Effector memory CD8-positive, alpha-beta T cell (primary cell): ENCODE results near the gene APOL2.

Source experiments
- ATAC-seq: fragments of 150-1000 bp; cut with Tn5 transposase; replicated peaks from 2 replicates; pipeline ENCODE4 v1.10.0; 2021; ENCODE audit warnings: mild to moderate bottlenecking, moderate library complexity
- DNase-seq, 3 experiments: peaks; one replicate each; pipeline ENCODE4 v3.0.0; 2021
- H3K27ac Mint-ChIP-seq, 2 donors: one replicate each; pipeline ENCODE4 v1.8.0; 2022; ENCODE audit warnings: mild to moderate bottlenecking in 2 of 2, mixed read lengths in 2 of 2, moderate library complexity in 2 of 2
- H3K27me3 Mint-ChIP-seq, 2 donors: one replicate each; pipeline ENCODE4 v1.8.0; 2022; ENCODE audit warnings: mixed read lengths in 2 of 2
- H3K36me3 Mint-ChIP-seq: one replicate; pipeline ENCODE4 v1.8.0; 2022; ENCODE audit warnings: mild to moderate bottlenecking, moderate library complexity, mixed read lengths; ENCODE audit not compliant: insufficient read depth
- H3K4me1 Mint-ChIP-seq, 2 donors: one replicate each; pipeline ENCODE4 v1.8.0; 2022; ENCODE audit warnings: low read depth in 2 of 2, mixed read lengths in 2 of 2
- H3K4me3 Mint-ChIP-seq, 2 donors: one replicate each; pipeline ENCODE4 v1.8.0; 2022; ENCODE audit warnings: mild to moderate bottlenecking in 2 of 2, mixed read lengths in 2 of 2, moderate library complexity in 2 of 2
- H3K9me3 Mint-ChIP-seq, 2 donors: one replicate each; pipeline ENCODE4 v1.8.0; 2022; ENCODE audit warnings: mixed read lengths in 2 of 2
- total RNA-seq, 9 experiments: gene quantifications; one replicate each; lab custom pipeline; 2026; lab: John Stamatoyannopoulos, UW

Gene APOL2
- 55.6 to 220 (median 95.2) reads per million in 9 experiments for total RNA-seq

GRCh38 chr22:36239401-36240171 lies at the start of gene APOL2:
Gene APOL2 (minus strand): TSS chr22:36239527. CDS start chr22:36233162, 6,365 bp downstream.
- DNase-seq (peak; percentile 76 to 83 (median 80)), ATAC-seq (peak; percentile 98)
- Mint-ChIP-seq H3K27ac (peak within 1 kb of the TSS; percentile 98 to 99), H3K9me3 (peaks cover 0 to 2% of the 10 kb centered on the region in 2 donors), H3K27me3 (no peaks in the 10 kb centered on the region), H3K36me3 (peaks cover 27% of the 10 kb centered on the region), H3K4me3 (peak within 1 kb of the TSS; percentile 97 to 99), H3K4me1 (peaks cover 47 to 51% of the 10 kb centered on the region in 2 donors)

DNA sequence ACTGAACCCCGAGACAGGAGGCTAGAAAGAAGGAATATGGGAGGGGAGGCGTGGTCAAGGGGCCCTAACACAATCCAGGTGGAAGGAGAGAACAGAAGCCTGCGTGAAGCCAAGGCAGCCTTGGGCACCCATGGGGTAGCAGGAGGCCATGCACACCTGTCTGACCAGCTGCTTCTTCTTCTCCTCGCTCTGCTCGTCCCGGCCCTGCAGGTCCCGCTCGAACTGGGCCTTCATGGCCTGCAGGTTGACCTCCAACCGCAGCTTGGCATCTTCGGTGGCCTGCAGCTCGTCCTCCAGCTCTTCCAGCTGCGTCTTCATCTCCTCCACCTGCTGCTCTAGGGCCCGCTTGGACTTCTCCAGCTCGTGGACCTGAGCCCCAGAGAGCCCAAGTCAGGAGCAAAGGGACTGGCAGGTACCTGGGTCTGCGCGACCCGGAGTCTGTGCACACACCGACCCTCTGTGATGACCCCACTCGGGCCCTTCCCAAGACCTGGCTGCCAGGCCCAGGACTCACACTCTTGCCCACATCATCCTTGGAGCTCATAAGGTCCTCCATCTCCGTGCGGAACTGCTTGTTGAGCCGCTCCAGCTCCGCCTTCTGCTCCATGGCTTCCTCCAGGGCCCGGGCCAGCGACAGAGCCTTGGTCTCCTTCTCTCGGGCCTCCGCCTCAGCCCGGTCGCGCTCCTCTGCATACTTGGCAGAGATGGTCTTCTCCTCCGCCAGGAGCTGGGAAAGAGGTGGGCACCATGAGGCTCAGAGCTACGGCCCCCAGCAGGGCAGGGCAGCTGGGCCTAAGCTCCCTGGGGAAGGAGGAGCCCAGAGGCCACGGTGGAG lies 49.5 kb upstream of the APOL2 start:
- peaks cover 38 to 47% of the 10 kb centered on the region in 2 donors for H3K4me1 Mint-ChIP-seq
- H3K36me3 Mint-ChIP-seq: peaks cover 96% of the 10 kb centered on the region
- DNase-seq (no peak), ATAC-seq (no peak)
- H3K27me3 Mint-ChIP-seq: no peaks in the 10 kb centered on the region
- H3K4me3 Mint-ChIP-seq: peak overlapping the region; percentile 81 to 88
- no peaks in the 10 kb centered on the region for H3K9me3 Mint-ChIP-seq
- peak overlapping the region; percentile 93 to 94 for H3K27ac Mint-ChIP-seq

DNA sequence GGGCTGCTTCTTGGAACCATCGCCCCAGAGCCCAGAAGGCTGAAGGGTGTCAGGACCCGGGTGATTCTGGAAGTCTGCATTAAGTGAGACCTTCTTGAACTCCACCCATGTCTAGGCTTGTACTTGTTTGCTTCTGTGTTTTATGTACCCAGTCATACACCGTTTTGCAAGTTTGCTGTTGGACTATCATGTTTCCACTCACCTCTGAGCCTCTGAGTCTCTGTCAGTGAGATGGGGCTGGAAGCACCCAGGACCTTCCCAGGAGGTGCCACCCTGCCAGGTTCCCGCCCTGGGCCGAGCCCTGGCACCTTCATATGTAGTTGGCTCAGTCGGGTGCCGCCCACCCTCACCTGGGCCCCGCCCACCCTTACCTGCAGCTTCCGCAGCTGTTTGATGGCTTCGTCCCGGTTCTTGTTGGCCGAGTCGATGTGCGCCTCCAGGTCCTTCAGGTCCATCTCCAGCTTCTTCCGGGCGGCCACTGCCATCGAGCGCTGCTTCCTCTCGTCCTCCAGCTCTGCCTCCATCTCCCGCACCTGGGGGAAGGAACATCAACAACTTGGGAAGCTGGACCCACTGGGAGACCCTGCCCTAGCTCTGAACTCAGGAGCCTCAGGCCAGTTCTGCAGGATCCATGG lies 48.7 kb upstream of the APOL2 start:
- Mint-ChIP-seq H3K27me3 (no peaks in the 10 kb centered on the region), H3K36me3 (peaks cover 96% of the 10 kb centered on the region), H3K4me3 (peak overlapping the region in 1 of 2 donors; percentile 88), H3K27ac (peak overlapping the region; percentile 91 to 93), H3K4me1 (peaks cover 37 to 44% of the 10 kb centered on the region in 2 donors), H3K9me3 (no peaks in the 10 kb centered on the region)
- no peak for DNase-seq
- no peak for ATAC-seq

- peak; percentile 51 for ATAC-seq
- DNase-seq: peak; percentile 57 to 69 (median 63)
- Mint-ChIP-seq H3K27me3 (no peaks in the 10 kb centered on the region), H3K4me1 (peaks cover 30 to 31% of the 10 kb centered on the region in 2 donors), H3K27ac (peak overlapping the region; percentile 91), H3K4me3 (peak overlapping the region; percentile 44 to 88), H3K9me3 (no peaks in the 10 kb centered on the region), H3K36me3 (peaks cover 96% of the 10 kb centered on the region)
These were observed 47.0 kb upstream of the APOL2 start for GRCh38 chr22:36286096-36286957.

DNA sequence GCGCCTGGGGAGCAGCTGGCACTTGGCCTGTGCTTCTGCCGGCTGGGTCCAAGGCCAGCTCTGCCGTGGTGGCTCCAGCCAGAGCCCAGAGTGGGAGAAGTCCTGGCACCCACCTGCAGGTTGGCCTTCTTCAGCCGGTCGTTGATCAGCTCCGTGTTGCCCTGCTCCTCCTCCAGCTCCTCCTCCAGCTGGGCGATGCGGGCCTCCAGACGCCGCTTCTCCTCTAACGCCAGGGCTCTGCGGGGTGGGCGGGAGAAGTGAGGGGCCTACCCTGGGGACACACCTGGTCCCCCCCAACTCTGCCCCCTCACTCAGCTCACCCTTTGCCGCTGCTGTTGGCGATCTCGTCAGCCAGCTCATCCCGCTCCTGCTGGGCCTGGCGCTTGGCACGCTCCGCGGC lies 46.2 kb upstream of the APOL2 start:
- peaks cover 100% of the 10 kb centered on the region for H3K36me3 Mint-ChIP-seq
- DNase-seq: no peak
- H3K4me1 Mint-ChIP-seq: peaks cover 30 to 31% of the 10 kb centered on the region in 2 donors
- H3K27ac Mint-ChIP-seq: peak overlapping the region in 1 of 2 donors; percentile 91
- ATAC-seq: no peak
- H3K9me3 Mint-ChIP-seq: no peaks in the 10 kb centered on the region
- no peaks in the 10 kb centered on the region for H3K27me3 Mint-ChIP-seq
- no peak overlapping the region for H3K4me3 Mint-ChIP-seq

GRCh38 chr22:36285017-36285416 lies 45.7 kb upstream of the APOL2 start:
- Mint-ChIP-seq H3K4me3 (no peak overlapping the region), H3K4me1 (peaks cover 29% of the 10 kb centered on the region in 2 donors), H3K27ac (peak overlapping the region in 1 of 2 donors; percentile 83), H3K27me3 (no peaks in the 10 kb centered on the region), H3K9me3 (no peaks in the 10 kb centered on the region), H3K36me3 (peaks cover 100% of the 10 kb centered on the region)
- DNase-seq: no peak
- ATAC-seq: no peak

DNA sequence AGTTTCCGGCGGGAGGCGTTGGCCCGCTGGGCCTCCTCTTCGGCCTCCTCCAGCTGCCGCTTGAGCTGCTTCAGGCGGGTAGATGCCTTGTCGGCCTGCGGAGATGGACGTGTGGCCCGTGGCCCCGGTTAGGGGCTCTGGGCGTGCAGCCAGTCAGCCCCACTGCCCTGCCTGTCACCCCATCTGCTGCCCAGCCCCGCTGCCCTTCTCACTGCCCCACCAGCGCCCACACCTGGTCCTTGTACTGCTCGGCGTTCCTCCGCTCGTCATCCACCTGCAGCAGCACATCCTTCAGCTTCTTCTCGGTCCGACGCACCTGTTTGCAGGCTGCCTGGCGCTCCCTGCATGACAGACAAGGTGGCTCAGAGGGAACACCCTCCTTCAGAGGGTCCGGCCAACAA lies 44.8 kb upstream of the APOL2 start:
- no peak for DNase-seq
- H3K4me1 Mint-ChIP-seq: peaks cover 20 to 21% of the 10 kb centered on the region in 2 donors
- H3K27me3 Mint-ChIP-seq: no peaks in the 10 kb centered on the region
- H3K36me3 Mint-ChIP-seq: peaks cover 100% of the 10 kb centered on the region
- H3K9me3 Mint-ChIP-seq: no peaks in the 10 kb centered on the region
- ATAC-seq: no peak
- no peak overlapping the region for H3K4me3 Mint-ChIP-seq
- peak overlapping the region in 1 of 2 donors; percentile 83 for H3K27ac Mint-ChIP-seq

GRCh38 chr22:36282328-36282831 lies 43.1 kb upstream of the APOL2 start:
- Mint-ChIP-seq H3K4me1 (peaks cover 19 to 25% of the 10 kb centered on the region in 2 donors), H3K27ac (peak overlapping the region in 1 of 2 donors; percentile 83), H3K36me3 (peaks cover 87% of the 10 kb centered on the region), H3K27me3 (no peaks in the 10 kb centered on the region), H3K9me3 (no peaks in the 10 kb centered on the region), H3K4me3 (no peak overlapping the region)
- no peak for DNase-seq
- no peak for ATAC-seq

DNA sequence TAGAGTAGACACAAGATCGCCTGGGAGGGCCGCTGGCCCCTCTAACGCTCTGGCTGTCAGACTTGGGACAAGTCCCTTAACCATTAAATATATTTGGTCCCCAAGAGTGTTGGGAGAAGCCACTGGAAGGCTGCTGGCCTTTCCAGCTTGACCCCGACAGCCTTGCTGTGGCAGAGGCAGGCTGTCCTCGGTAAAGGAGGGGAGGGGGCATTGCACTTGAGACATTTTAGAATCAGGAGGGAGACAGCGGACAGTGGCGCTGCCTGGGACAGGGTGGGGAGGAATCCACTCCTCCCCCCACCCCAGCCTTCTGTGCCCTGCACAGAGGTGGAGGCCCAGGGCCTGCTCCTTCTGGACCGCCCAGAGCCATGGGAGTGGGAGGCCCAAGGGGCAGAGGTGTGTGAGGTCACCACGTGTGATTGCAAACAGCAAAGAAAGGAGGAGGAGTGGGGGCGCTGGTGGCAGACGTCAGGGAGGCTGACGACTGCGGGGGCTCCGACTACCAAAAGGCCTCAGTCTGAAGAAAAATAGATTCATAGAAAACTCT lies 42.5 kb upstream of the APOL2 start:
- H3K9me3 Mint-ChIP-seq: no peaks in the 10 kb centered on the region
- H3K36me3 Mint-ChIP-seq: peaks cover 84% of the 10 kb centered on the region
- peak overlapping the region in 1 of 2 donors; percentile 83 for H3K27ac Mint-ChIP-seq
- ATAC-seq: no peak
- H3K4me3 Mint-ChIP-seq: no peak overlapping the region
- H3K4me1 Mint-ChIP-seq: peaks cover 17 to 22% of the 10 kb centered on the region in 2 donors
- no peak for DNase-seq
- no peaks in the 10 kb centered on the region for H3K27me3 Mint-ChIP-seq

GRCh38 chr22:36280379-36280778 lies 41.1 kb upstream of the APOL2 start:
- no peaks in the 10 kb centered on the region for H3K9me3 Mint-ChIP-seq

GRCh38 chr22:36279219-36279666 lies 39.9 kb upstream of the APOL2 start:
- Mint-ChIP-seq H3K4me3 (no peak overlapping the region), H3K9me3 (no peaks in the 10 kb centered on the region), H3K4me1 (peaks cover 10 to 18% of the 10 kb centered on the region in 2 donors), H3K27me3 (no peaks in the 10 kb centered on the region), H3K27ac (peak overlapping the region in 1 of 2 donors; percentile 44), H3K36me3 (peaks cover 61% of the 10 kb centered on the region)
- DNase-seq (no peak), ATAC-seq (no peak)

More at GRCh38 chr22:36280379-36280778, 41.1 kb upstream of the APOL2 start:
- Mint-ChIP-seq H3K27me3 (no peaks in the 10 kb centered on the region), H3K4me3 (peak overlapping the region in 1 of 2 donors; percentile 36), H3K4me1 (peaks cover 13 to 18% of the 10 kb centered on the region in 2 donors), H3K27ac (peak overlapping the region in 1 of 2 donors; percentile 67), H3K36me3 (peaks cover 70% of the 10 kb centered on the region)
- no peak for DNase-seq
- no peak for ATAC-seq
